Measurements from ENCODE around the gene PKDCC. TPM values are rescaled to one million over a fixed set of nuclear protein-coding genes. Genes with fewer than 3 reads are reported as not detected.

The PKDCC gene
- total and polyA plus RNA-seq, 10 of the 15 experiments (the other 5 are each of a cell fraction or from before 2014, with no cell fraction given): 0.13 to 10.2 (median 2.3) TPM

GRCh38 chr2:42105330-42106256 lies 57.8 kb downstream of the PKDCC start (continued):
- TF ChIP-seq CUX1 (IDR thresholded peaks at IDR 0.05; ENCODE audit: insufficient replicate concordance, low read depth, low read length) (peak; percentile 61), IRF3 (IDR thresholded peaks at IDR 0.05) (no peak), MYB (IDR thresholded peaks at IDR 0.05; ENCODE audit: borderline replicate concordance, low read depth, low read length) (0 out of 2 replicates have a peak, but pooled peaks have one; percentile 35), TCF3 (IDR thresholded peaks at IDR 0.05; ENCODE audit: borderline replicate concordance, insufficient read depth, low read depth, low read length) (peak; percentile 81), GABPA (IDR thresholded peaks at IDR 0.05; ENCODE audit: low read depth) (no peak), MEF2A (IDR thresholded peaks at IDR 0.05; ENCODE audit: insufficient read depth, low read depth, low read length) (no peak), ZNF622 (IDR thresholded peaks at IDR 0.05) (no peak), FOXM1 (IDR thresholded peaks at IDR 0.05; ENCODE audit: low read depth, low read length) (no peak), MXI1 (IDR thresholded peaks at IDR 0.05; ENCODE audit: low read depth, low read length) (0 out of 2 replicates have a peak, but pooled peaks have one; percentile 39), RFX5 (IDR thresholded peaks at IDR 0.05; ENCODE audit: low read depth, low read length) (no peak), JUNB (IDR thresholded peaks at IDR 0.05) (peak; percentile 36; the same call in 1 of the 2 replicates), BCL11A (IDR thresholded peaks at IDR 0.05; ENCODE audit: low read depth, low read length) (no peak), ZNF384 (IDR thresholded peaks at IDR 0.05; ENCODE audit: borderline replicate concordance, low read depth, low read length) (no peak), CREM (IDR thresholded peaks at IDR 0.05; ENCODE audit: low read depth) (peak; percentile 43; the same call in 1 of the 2 replicates), PML (IDR thresholded peaks at IDR 0.05; ENCODE audit: low read length) (no peak), FOS (IDR thresholded peaks at IDR 0.05; ENCODE audit: borderline replicate concordance, extremely low read depth, insufficient read length) (no peak), ZNF24 (IDR thresholded peaks at IDR 0.05) (peak; percentile 36; the same call in 1 of the 2 replicates), SP1 (IDR thresholded peaks at IDR 0.05; ENCODE audit: low read depth, low read length) (no peak), SREBF1 (IDR thresholded peaks at IDR 0.05; ENCODE audit: low read length) (no peak), SUPT20H (IDR thresholded peaks at IDR 0.05; ENCODE audit: borderline replicate concordance, control insufficient read depth, low read depth, low read length) (no peak), NR2C1 (IDR thresholded peaks at IDR 0.05) (peak; percentile 47; the same call in 1 of the 2 replicates), YY1 (IDR thresholded peaks at IDR 0.05; ENCODE audit: low read depth, low read length) (peak; percentile 31), SKIL (IDR thresholded peaks at IDR 0.05; ENCODE audit: low read depth, poor library complexity, severe bottlenecking) (peak; percentile 64)
